SJCRH30 (cell line): ENCODE measurements around the gene HLA-E. TPM values are rescaled to one million over a fixed set of nuclear protein-coding genes. Genes with fewer than 3 reads are reported as not detected.
A peak's percentile ranks its signal among the peaks of the same experiment; 100 is the strongest.
"Not testable (repeated sequence)": the region's sequence is repeated elsewhere in the genome, so short reads cannot be mapped to it uniquely, and the experiment has no call there.

Experiments used
- DNase-seq, 2 experiments: peaks; one replicate each; pipeline ENCODE4 v3.0.0-alpha.2; 2015 to 2020
- H3K27ac ChIP-seq: fragments of 250-450 bp; sonication (Bioruptor Pico); 2 replicates; pipeline ENCODE4 v1.5.1; 2020; ENCODE audit warnings: mild to moderate bottlenecking, moderate library complexity
- H3K27me3 ChIP-seq: fragments of 250-450 bp; sonication (Bioruptor Pico); 2 replicates; pipeline ENCODE4 v1.5.1; 2020; ENCODE audit warnings: mild to moderate bottlenecking, moderate library complexity
- H3K36me3 ChIP-seq: fragments of 250-450 bp; sonication (Bioruptor Pico); 2 replicates; pipeline ENCODE4 v1.5.1; 2020; ENCODE audit warnings: mild to moderate bottlenecking, moderate library complexity
- H3K4me1 ChIP-seq: fragments of 250-450 bp; sonication (Bioruptor Pico); 2 replicates; pipeline ENCODE4 v1.5.1; 2020; ENCODE audit warnings: mild to moderate bottlenecking, moderate library complexity
- H3K4me3 ChIP-seq: fragments of 250-450 bp; sonication (Bioruptor Pico); 2 replicates; pipeline ENCODE4 v1.5.1; 2020; ENCODE audit warnings: mild to moderate bottlenecking, moderate library complexity
- H3K9me3 ChIP-seq: fragments of 250-450 bp; sonication (Bioruptor Pico); replicated peaks from 2 replicates; pipeline ENCODE4 v1.5.1; 2020; ENCODE audit warnings: mild to moderate bottlenecking, moderate library complexity
- total RNA-seq: library from RNA; depleted of rRNA; stranded (reverse); fragments of >200 nt; shearing (Covaris generic); gene quantifications from 2 replicates; pipeline ENCODE4 v1.2.3, GENCODE V29; 2014

HLA-E gene
- total RNA-seq, 1 experiment from 2014 or later: 26.0 TPM

- H3K36me3 ChIP-seq: no peaks in the 10 kb centered on the region
- H3K9me3 ChIP-seq: no peaks in the 10 kb centered on the region
- H3K27ac ChIP-seq: no peak overlapping the region
- H3K4me3 ChIP-seq: no peak overlapping the region
- no peaks in the 10 kb centered on the region for H3K27me3 ChIP-seq
- no peak for DNase-seq
- 0 out of 2 replicates have a peak, but pooled peaks cover 2% of the 10 kb centered on the region for H3K4me1 ChIP-seq
These were observed 21.3 kb downstream of the HLA-E start for GRCh38 chr6:30510419-30511168.

DNA sequence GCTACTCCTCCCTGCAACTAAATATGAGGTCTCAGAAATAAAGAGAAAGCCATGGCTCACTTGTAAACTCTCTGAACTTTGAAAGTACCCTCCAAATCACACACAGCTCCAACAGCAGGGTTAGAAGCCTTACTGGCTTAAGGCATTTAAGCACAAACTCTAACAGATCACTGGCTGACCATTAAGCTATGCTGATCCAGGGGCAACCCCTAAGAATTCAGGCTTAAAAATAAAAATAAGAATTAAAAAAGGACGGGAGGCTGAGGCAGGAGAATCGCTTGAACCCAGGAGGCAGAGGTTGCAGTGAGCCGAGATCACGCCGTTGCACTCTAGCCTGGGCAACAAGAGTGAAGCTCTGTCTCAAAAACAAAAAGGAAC, 21.8 kb downstream of the HLA-E start:
- no peaks in the 10 kb centered on the region for H3K36me3 ChIP-seq

DNA sequence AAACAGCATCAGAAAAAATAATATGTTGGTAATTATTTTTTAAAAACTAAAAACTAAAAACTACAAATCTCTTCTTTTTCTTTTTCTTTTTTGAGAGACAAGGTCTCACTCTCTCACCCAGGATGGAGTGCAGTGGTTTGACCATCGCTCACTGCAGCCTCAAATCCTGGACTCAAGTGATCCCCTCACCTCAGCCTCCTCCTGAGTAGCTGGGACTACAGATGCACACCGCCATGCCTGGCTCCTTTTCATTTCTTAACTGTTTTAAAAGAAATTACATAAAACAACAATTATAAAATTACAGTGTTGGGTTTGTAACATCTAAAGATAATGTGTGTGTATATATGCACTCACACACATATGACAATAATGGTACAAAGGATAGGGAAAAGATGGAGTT, 24.1 kb downstream of the HLA-E start:
- Histone ChIP-seq H3K9me3 (no peaks in the 10 kb centered on the region), H3K27me3 (no peaks in the 10 kb centered on the region), H3K4me3 (no peak overlapping the region), H3K36me3 (no peaks in the 10 kb centered on the region), H3K27ac (no peak overlapping the region), H3K4me1 (0 out of 2 replicates have a peak, but pooled peaks cover 2% of the 10 kb centered on the region)
- DNase-seq: no peak

More for the DNA sequence above, 21.8 kb downstream of the HLA-E start:
- Histone ChIP-seq H3K9me3 (no peaks in the 10 kb centered on the region), H3K27ac (no peak overlapping the region), H3K27me3 (no peaks in the 10 kb centered on the region), H3K4me3 (no peak overlapping the region), H3K4me1 (0 out of 2 replicates have a peak, but pooled peaks cover 2% of the 10 kb centered on the region)
- no peak for DNase-seq

GRCh38 chr6:30515106-30515505, 25.8 kb downstream of the HLA-E start:
- Histone ChIP-seq H3K4me1 (no peaks in the 10 kb centered on the region), H3K36me3 (no peaks in the 10 kb centered on the region), H3K27me3 (no peaks in the 10 kb centered on the region), H3K27ac (no peak overlapping the region), H3K9me3 (0 out of 2 replicates have a peak, but pooled peaks cover 3% of the 10 kb centered on the region), H3K4me3 (no peak overlapping the region)
- DNase-seq: no peak

DNA sequence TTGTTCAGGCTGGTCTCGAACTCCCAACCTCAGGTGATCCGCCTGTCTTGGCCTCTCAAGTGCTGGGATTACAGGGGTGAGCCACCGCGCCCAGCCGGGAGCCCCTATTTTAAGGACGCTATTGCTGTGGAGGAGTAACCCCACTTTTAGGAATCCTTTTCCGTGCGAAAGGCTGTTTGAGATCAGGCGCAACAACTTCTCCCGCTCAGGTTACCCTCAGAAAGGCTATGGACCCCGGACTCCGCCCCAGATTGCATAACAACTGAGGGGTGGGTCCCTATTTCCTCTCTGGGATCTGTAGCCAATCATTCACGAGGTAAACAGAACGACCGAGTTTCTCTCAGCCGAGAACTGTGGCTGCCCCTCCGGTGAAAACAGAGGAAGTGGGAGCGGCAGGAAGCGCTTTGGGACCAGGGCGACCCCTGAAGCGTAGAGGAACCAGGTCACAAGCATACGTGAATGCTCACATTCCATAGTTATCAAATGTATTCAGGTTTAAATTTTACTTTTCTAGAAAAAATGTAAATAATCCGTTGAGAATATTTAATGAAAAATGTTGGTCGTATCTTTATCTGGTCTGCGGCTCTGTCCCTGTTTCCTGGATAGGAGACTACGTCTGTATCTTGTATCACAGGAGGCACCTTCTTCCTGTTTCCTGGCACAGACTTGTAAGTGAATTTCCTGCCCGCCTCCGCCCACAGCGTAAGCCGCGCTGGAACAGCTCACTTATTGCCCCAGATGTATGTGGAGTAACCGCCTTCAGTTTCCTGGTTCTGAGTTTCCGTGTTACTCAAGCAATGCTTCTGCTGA, 26.8 kb downstream of the HLA-E start:
- H3K27me3 ChIP-seq: no peaks in the 10 kb centered on the region
- 0 out of 2 replicates have a peak, but pooled peaks cover 3% of the 10 kb centered on the region for H3K9me3 ChIP-seq
- H3K4me1 ChIP-seq: no peaks in the 10 kb centered on the region
- no peaks in the 10 kb centered on the region for H3K36me3 ChIP-seq
- peak overlapping the region; percentile 20 for H3K27ac ChIP-seq
- peak; percentile 77 to 89 for DNase-seq
- peak overlapping the region; percentile 53 for H3K4me3 ChIP-seq

DNA sequence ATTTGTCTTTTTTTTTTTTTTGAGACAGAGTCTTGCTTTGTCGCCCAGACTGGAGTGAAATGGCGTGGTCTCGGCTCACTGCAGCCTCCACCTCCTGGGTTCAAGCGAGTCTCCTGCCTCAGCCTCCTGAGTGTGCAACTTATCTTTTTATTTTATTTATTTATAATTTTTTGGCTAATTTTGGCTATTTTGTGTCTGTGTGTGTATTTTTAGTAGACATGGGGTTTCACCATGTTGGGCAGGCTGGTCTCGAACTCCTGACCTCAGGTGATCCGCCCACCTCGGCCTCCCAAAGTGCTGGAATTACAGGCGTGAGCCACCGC, 27.4 kb downstream of the HLA-E start:
- not testable (repeated sequence) for H3K27me3 ChIP-seq, H3K4me1 ChIP-seq, H3K27ac ChIP-seq, H3K36me3 ChIP-seq, H3K9me3 ChIP-seq, DNase-seq
- peak overlapping the region; percentile 53 for H3K4me3 ChIP-seq

GRCh38 chr6:30517767-30518504, 28.6 kb downstream of the HLA-E start:
- H3K36me3 ChIP-seq, H3K4me3 ChIP-seq, H3K27ac ChIP-seq, H3K9me3 ChIP-seq, H3K27me3 ChIP-seq, DNase-seq, H3K4me1 ChIP-seq: not testable (repeated sequence)

GRCh38 chr6:30518505-30519145, 29.3 kb downstream of the HLA-E start:
- DNase-seq: peak in 1 of 2 experiments; percentile 22
- not testable (repeated sequence) for H3K4me3 ChIP-seq, H3K27ac ChIP-seq

GRCh38 chr6:30520522-30520921, 31.2 kb downstream of the HLA-E start:
- Histone ChIP-seq H3K4me3 (no peak overlapping the region), H3K4me1 (no peaks in the 10 kb centered on the region), H3K9me3 (0 out of 2 replicates have a peak, but pooled peaks cover 3% of the 10 kb centered on the region), H3K27ac (no peak overlapping the region), H3K27me3 (no peaks in the 10 kb centered on the region), H3K36me3 (no peaks in the 10 kb centered on the region)
- DNase-seq: no peak

More at GRCh38 chr6:30518505-30519145, 29.3 kb downstream of the HLA-E start:
- not testable (repeated sequence) for H3K27me3 ChIP-seq, H3K36me3 ChIP-seq, H3K4me1 ChIP-seq, H3K9me3 ChIP-seq

GRCh38 chr6:30521082-30521481, 31.8 kb downstream of the HLA-E start:
- not testable (repeated sequence) for H3K4me1 ChIP-seq, H3K27me3 ChIP-seq, H3K9me3 ChIP-seq, H3K27ac ChIP-seq, DNase-seq, H3K4me3 ChIP-seq, H3K36me3 ChIP-seq

DNA sequence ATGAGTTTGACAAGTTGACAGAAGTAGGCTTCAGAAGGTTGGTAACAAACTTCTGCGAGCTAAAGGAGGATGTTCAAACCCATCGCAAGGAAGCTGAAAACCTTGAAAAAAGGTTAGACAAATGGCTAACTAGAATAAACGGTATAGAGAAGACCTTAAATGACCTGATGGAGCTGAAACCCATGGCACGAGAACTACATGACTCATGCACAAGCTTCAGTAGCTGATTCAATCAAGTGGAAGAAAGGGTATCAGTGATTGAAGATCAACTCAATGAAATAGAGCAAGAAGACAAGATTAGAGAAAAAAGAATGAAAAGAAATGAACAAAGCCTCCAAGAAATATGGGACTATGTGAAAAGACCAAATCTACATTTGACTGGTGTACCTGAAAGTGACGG, 32.6 kb downstream of the HLA-E start:
- H3K36me3 ChIP-seq, DNase-seq: not testable (repeated sequence)

GRCh38 chr6:30526444-30526843, 37.1 kb downstream of the HLA-E start:
- not testable (repeated sequence) for H3K9me3 ChIP-seq, DNase-seq, H3K36me3 ChIP-seq, H3K27ac ChIP-seq, H3K4me3 ChIP-seq, H3K4me1 ChIP-seq, H3K27me3 ChIP-seq

More for the DNA sequence above, 32.6 kb downstream of the HLA-E start:
- H3K4me1 ChIP-seq, H3K27ac ChIP-seq, H3K9me3 ChIP-seq, H3K4me3 ChIP-seq, H3K27me3 ChIP-seq: not testable (repeated sequence)

DNA sequence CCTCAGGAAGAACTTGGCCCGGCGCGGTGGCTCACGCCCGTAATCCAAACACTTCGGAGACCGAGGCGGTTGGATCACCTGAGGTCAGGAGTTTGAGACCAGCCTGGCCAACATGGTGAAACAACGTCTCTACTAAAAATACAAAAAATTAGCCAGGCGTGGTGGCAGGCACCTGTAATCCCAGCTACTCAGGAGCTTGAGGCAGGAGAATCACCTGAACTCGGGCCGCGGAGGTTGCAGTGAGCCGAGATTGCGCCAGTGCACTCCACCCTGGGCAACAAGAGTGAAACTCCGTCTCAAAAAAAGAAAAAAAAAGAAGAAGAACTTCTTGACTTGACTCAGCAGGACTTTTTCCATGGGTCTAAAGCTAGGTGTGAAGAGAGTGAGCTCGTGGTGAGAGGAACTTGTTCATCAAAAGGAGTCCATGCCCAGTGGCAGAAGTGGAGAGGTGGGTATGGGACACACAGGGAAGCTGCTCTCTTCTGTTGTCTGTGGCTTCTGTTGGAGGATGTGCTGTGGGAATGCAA, 40.1 kb downstream of the HLA-E start:
- not testable (repeated sequence) for DNase-seq, H3K9me3 ChIP-seq, H3K27ac ChIP-seq, H3K4me3 ChIP-seq, H3K36me3 ChIP-seq, H3K27me3 ChIP-seq, H3K4me1 ChIP-seq

DNA sequence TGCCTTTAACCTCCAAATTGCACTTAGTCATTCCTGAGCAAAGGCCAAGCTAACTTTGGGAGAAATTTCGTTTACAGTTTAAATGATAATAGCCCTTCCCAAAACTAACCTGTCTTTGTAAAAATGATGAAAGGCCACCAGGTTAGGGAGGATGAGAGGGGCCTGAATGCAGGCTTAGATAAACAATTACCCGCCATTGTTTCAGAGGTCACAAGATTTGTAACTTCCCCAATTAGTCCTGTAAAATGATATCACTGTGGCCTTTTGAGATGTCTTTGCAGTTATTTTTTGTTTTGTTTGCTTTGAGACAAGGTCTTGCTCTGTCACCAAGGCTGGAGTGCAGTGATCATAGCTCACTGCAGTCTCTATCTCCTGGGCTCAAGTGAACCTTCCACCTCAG, 40.7 kb downstream of the HLA-E start:
- Histone ChIP-seq H3K4me1 (no peaks in the 10 kb centered on the region; the same call in 1 of the 2 replicates), H3K27me3 (no peaks in the 10 kb centered on the region), H3K36me3 (no peaks in the 10 kb centered on the region), H3K27ac (no peak overlapping the region), H3K4me3 (no peak overlapping the region), H3K9me3 (peaks cover 4% of the 10 kb centered on the region; the same call in 1 of the 2 replicates)
- no peak for DNase-seq
